ENCODE results near the gene CKS1B. TPM values are rescaled to one million over a fixed set of nuclear protein-coding genes. Genes with fewer than 3 reads are reported as not detected.

Gene CKS1B
- total RNA-seq, 1 experiment from 2014 or later, result 259 TPM

GRCh38 chr1:154990276-154990675 lies 15.8 kb downstream of the CKS1B start:
- Mint-ChIP-seq H3K27me3 (ENCODE audit: insufficient read depth, unreplicated experiment) (no peaks in the 10 kb centered on the region), H3K4me3 (ENCODE audit: unreplicated experiment) (no peak overlapping the region), H3K4me1 (ENCODE audit: low read depth, unreplicated experiment) (no peaks in the 10 kb centered on the region), H3K27ac (ENCODE audit: unreplicated experiment) (no peak overlapping the region), H3K9me3 (ENCODE audit: unreplicated experiment) (no peaks in the 10 kb centered on the region), H3K36me3 (ENCODE audit: insufficient read depth, unreplicated experiment) (peaks cover 50% of the 10 kb centered on the region)
- POLR2A ChIA-PET, result interaction anchor here (0.6 kb wide), 1 partner anchor 95 kb away, joined by 3 read pairs; no protein-coding TSS in a partner anchor
- H3K4me1 ChIP-seq, result 0 out of 2 replicates have a peak, but pooled peaks cover 7% of the 10 kb centered on the region
- H3K27me3 ChIP-seq (replicated peaks; ENCODE audit: control insufficient read depth, insufficient read depth, low read length), result no peaks in the 10 kb centered on the region
- no peaks in the 10 kb centered on the region for H3K9me3 ChIP-seq
- H3K4me3 ChIP-seq (ENCODE audit: low read depth, low read length), result no peak overlapping the region
- peaks cover 8% of the 10 kb centered on the region for H3K36me3 ChIP-seq (ENCODE audit: control insufficient read depth, insufficient read depth, low read length)
- no TSS peak for BruUV-seq (replicated peaks)
- TF ChIP-seq CTCF (IDR thresholded peaks at IDR 0.05; ENCODE audit: insufficient read depth in 1 of 2, low read depth in 1 of 2, low read length in 1 of 2, severe bottlenecking in 1 of 2, unreplicated experiment in 1 of 2), result no peak
- CTCF ChIA-PET, result interaction anchor here (0.9 kb wide), 1 partner anchor 9 kb away, joined by 3 read pairs; no protein-coding TSS in a partner anchor
- DNase-seq, result no peak
- intact Hi-C loops (cut with micrococcal nuclease; ENCODE audit: unreplicated experiment), result no loop called here

GRCh38 chr1:154992721-154993571 lies 18.5 kb downstream of the CKS1B start:
- Mint-ChIP-seq H3K9me3 (ENCODE audit: unreplicated experiment) (no peaks in the 10 kb centered on the region), H3K27me3 (ENCODE audit: insufficient read depth, unreplicated experiment) (no peaks in the 10 kb centered on the region), H3K4me1 (ENCODE audit: low read depth, unreplicated experiment) (peaks cover 15% of the 10 kb centered on the region), H3K36me3 (ENCODE audit: insufficient read depth, unreplicated experiment) (peaks cover 29% of the 10 kb centered on the region), H3K4me3 (ENCODE audit: unreplicated experiment) (no peak overlapping the region), H3K27ac (ENCODE audit: unreplicated experiment) (no peak overlapping the region)
- peak in 1 of 2 experiments; percentile 36 for TF ChIP-seq CTCF (IDR thresholded peaks at IDR 0.05; ENCODE audit: insufficient read depth in 1 of 2, low read depth in 1 of 2, low read length in 1 of 2, severe bottlenecking in 1 of 2, unreplicated experiment in 1 of 2)
- intact Hi-C loops (cut with micrococcal nuclease; ENCODE audit: unreplicated experiment), result no loop called here
- no peaks in the 10 kb centered on the region for H3K27me3 ChIP-seq (replicated peaks; ENCODE audit: control insufficient read depth, insufficient read depth, low read length)
- H3K4me3 ChIP-seq (ENCODE audit: low read depth, low read length), result no peak overlapping the region
- POLR2A ChIA-PET, result interaction anchor here (0.9 to 1.5 kb wide), 4 partner anchors 8 to 32 kb away, joined by 3 to 14 read pairs (median 4); partner anchors contain the start of genes CKS1B, FLAD1 and PYGO2
- H3K4me1 ChIP-seq, result 0 out of 2 replicates have a peak, but pooled peaks cover 7% of the 10 kb centered on the region
- peaks cover 6% of the 10 kb centered on the region for H3K36me3 ChIP-seq (ENCODE audit: control insufficient read depth, insufficient read depth, low read length)
- CTCF ChIA-PET, result interaction anchor here (0.6 to 1.8 kb wide), 9 partner anchors 10 to 69 kb away, joined by 3 to 6 read pairs (median 3); partner anchors contain the start of genes FLAD1 and PMVK
- no peaks in the 10 kb centered on the region for H3K9me3 ChIP-seq
- DNase-seq, result peak in 1 of 2 experiments; percentile 30
- BruUV-seq (replicated peaks), result no TSS peak

DNA sequence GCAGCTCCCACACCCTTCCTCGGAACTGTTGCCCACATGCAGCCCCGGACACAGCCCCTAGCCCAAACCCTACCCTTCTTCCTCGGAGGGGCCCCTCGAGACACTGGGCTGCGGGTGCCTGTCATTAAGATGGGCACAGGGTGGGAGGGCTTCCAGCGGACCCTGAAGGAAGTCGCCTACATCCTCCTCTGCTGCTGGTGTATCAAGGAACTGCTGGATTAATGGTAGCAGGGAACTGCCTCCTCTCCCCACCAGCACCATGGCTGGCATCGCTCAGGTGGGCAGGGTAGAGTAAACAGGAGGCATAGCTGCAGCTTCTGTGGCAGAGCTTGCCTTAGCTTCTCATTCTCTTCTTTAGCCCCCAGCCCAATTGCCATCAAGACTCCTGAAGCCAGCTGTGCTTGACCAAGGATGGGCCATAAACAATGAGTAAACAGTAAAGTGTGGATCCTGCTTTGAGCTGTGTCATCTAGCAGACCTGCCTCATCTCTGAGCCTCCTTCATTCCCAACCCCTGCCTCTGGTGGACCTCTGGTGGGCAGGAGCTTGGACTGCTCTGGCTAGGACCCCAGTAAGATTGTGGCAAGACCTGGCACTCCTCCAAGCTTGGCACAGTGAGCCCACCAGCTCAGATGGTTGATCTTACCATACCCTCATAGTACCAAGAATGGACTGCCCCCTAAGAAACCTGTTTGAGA lies 19.2 kb downstream of the CKS1B start, which contains the start of gene LENEP:
LENEP (plus strand) TSS at position 15 of the 697 bp plus-strand sequence; CDS start at position 37, 22 bp downstream.
- Mint-ChIP-seq H3K36me3 (ENCODE audit: insufficient read depth, unreplicated experiment) (peaks cover 21% of the 10 kb centered on the region), H3K4me3 (ENCODE audit: unreplicated experiment) (no peak within 1 kb of the TSS), H3K9me3 (ENCODE audit: unreplicated experiment) (no peaks in the 10 kb centered on the region), H3K27me3 (ENCODE audit: insufficient read depth, unreplicated experiment) (no peaks in the 10 kb centered on the region), H3K4me1 (ENCODE audit: low read depth, unreplicated experiment) (peaks cover 21% of the 10 kb centered on the region), H3K27ac (ENCODE audit: unreplicated experiment) (peak within 1 kb of the TSS; percentile 48)
- H3K9me3 ChIP-seq, result no peaks in the 10 kb centered on the region
- intact Hi-C loops (cut with micrococcal nuclease; ENCODE audit: unreplicated experiment), result no loop called here
- peaks cover 3% of the 10 kb centered on the region; the same call in 1 of the 2 replicates for H3K36me3 ChIP-seq (ENCODE audit: control insufficient read depth, insufficient read depth, low read length)
- no TSS peak for BruUV-seq (replicated peaks)
- no peaks in the 10 kb centered on the region for H3K27me3 ChIP-seq (replicated peaks; ENCODE audit: control insufficient read depth, insufficient read depth, low read length)
- DNase-seq, result no peak
- H3K4me3 ChIP-seq (ENCODE audit: low read depth, low read length), result no peak within 1 kb of the TSS
- ChIA-PET POLR2A (interaction anchor here (0.9 to 1.5 kb wide), 5 partner anchors 9 to 32 kb away, joined by 3 to 14 read pairs (median 6); partner anchors contain the start of genes CKS1B, FLAD1 and PYGO2), CTCF (interaction anchor here (0.6 to 1.8 kb wide), 13 partner anchors 10 to 1030 kb away, joined by 3 to 8 read pairs (median 4); partner anchors contain the start of genes FLAD1, PBXIP1, PMVK and PYGO2)
- H3K4me1 ChIP-seq, result 0 out of 2 replicates have a peak, but pooled peaks cover 7% of the 10 kb centered on the region
- TF ChIP-seq CTCF (IDR thresholded peaks at IDR 0.05; ENCODE audit: insufficient read depth in 1 of 2, low read depth in 1 of 2, low read length in 1 of 2, severe bottlenecking in 1 of 2, unreplicated experiment in 1 of 2), result no peak
